Effector memory CD4-positive, alpha-beta T cell (primary cell): ENCODE results near the gene KIF7.

Experiments used
- DNase-seq, 3 donors: peaks; one replicate each; pipeline ENCODE4 v3.0.0-alpha.2; 2020
- H3K27ac ChIP-seq: 2 replicates; pipeline ENCODE4 v1.7.0; 2013; ENCODE audit warnings: mild to moderate bottlenecking, low read length, moderate library complexity; ENCODE audit not compliant: insufficient read depth, poor library complexity, severe bottlenecking
- H3K27me3 ChIP-seq: replicated peaks from 2 replicates; pipeline ENCODE4 v1.7.0; 2013; ENCODE audit warnings: mild to moderate bottlenecking, low read length; ENCODE audit not compliant: insufficient read depth, control insufficient read depth, poor library complexity, severe bottlenecking
- H3K36me3 ChIP-seq: 2 replicates; pipeline ENCODE4 v1.7.0; 2013; ENCODE audit warnings: mild to moderate bottlenecking, low read length, moderate library complexity; ENCODE audit not compliant: control insufficient read depth, insufficient read depth
- H3K4me1 ChIP-seq: 2 replicates; pipeline ENCODE4 v1.7.0; 2013; ENCODE audit warnings: low read length, mild to moderate bottlenecking; ENCODE audit not compliant: control insufficient read depth, insufficient read depth, poor library complexity, severe bottlenecking
- H3K4me3 ChIP-seq: 2 replicates; pipeline ENCODE4 v1.7.0; 2013; ENCODE audit warnings: low read length, low read depth, mild to moderate bottlenecking; ENCODE audit not compliant: insufficient read depth, poor library complexity, severe bottlenecking
- H3K9me3 ChIP-seq: 2 replicates; pipeline ENCODE4 v1.7.0; 2013; ENCODE audit warnings: mild to moderate bottlenecking, low read length, moderate library complexity; ENCODE audit not compliant: control insufficient read depth

The KIF7 gene

GRCh38 chr15:89632563-89633430 lies 22.5 kb downstream of the KIF7 start:
- Histone ChIP-seq H3K36me3 (no peaks in the 10 kb centered on the region), H3K27ac (no peak overlapping the region), H3K27me3 (no peaks in the 10 kb centered on the region), H3K4me1 (no peaks in the 10 kb centered on the region), H3K4me3 (no peak overlapping the region), H3K9me3 (no peaks in the 10 kb centered on the region)
- no peak for DNase-seq

- Histone ChIP-seq H3K4me3 (no peak overlapping the region), H3K36me3 (no peaks in the 10 kb centered on the region), H3K9me3 (no peaks in the 10 kb centered on the region), H3K27me3 (no peaks in the 10 kb centered on the region), H3K4me1 (no peaks in the 10 kb centered on the region), H3K27ac (no peak overlapping the region)
- DNase-seq: no peak
Measured at GRCh38 chr15:89631902-89632264, 23.4 kb downstream of the KIF7 start.

- Histone ChIP-seq H3K36me3 (no peaks in the 10 kb centered on the region), H3K4me1 (no peaks in the 10 kb centered on the region), H3K9me3 (no peaks in the 10 kb centered on the region), H3K27ac (no peak overlapping the region), H3K4me3 (no peak overlapping the region), H3K27me3 (no peaks in the 10 kb centered on the region)
- no peak for DNase-seq
Measured at GRCh38 chr15:89630974-89631901, 24.0 kb downstream of the KIF7 start.

- H3K4me3 ChIP-seq: no peak overlapping the region
- H3K27me3 ChIP-seq: no peaks in the 10 kb centered on the region
- no peaks in the 10 kb centered on the region for H3K36me3 ChIP-seq
- no peaks in the 10 kb centered on the region for H3K9me3 ChIP-seq
- H3K4me1 ChIP-seq: no peaks in the 10 kb centered on the region
- H3K27ac ChIP-seq: no peak overlapping the region
- DNase-seq: no peak
Measured at GRCh38 chr15:89630260-89630659, 25.0 kb downstream of the KIF7 start.

GRCh38 chr15:89629829-89630228 lies 25.4 kb downstream of the KIF7 start:
- Histone ChIP-seq H3K4me3 (no peak overlapping the region), H3K9me3 (no peaks in the 10 kb centered on the region), H3K27me3 (no peaks in the 10 kb centered on the region), H3K27ac (no peak overlapping the region), H3K4me1 (no peaks in the 10 kb centered on the region), H3K36me3 (no peaks in the 10 kb centered on the region)
- DNase-seq: no peak

- DNase-seq: no peak
- H3K27me3 ChIP-seq: no peaks in the 10 kb centered on the region
- no peaks in the 10 kb centered on the region for H3K9me3 ChIP-seq
- H3K4me1 ChIP-seq: no peaks in the 10 kb centered on the region
- H3K4me3 ChIP-seq: no peak overlapping the region
- H3K36me3 ChIP-seq: no peaks in the 10 kb centered on the region
- H3K27ac ChIP-seq: no peak overlapping the region
Measured at GRCh38 chr15:89628806-89629715, 26.2 kb downstream of the KIF7 start.

GRCh38 chr15:89628301-89628700 lies 27.0 kb downstream of the KIF7 start:
- H3K4me3 ChIP-seq: no peak overlapping the region
- H3K27ac ChIP-seq: no peak overlapping the region
- no peak for DNase-seq
- no peaks in the 10 kb centered on the region for H3K36me3 ChIP-seq
- no peaks in the 10 kb centered on the region for H3K27me3 ChIP-seq
- no peaks in the 10 kb centered on the region for H3K4me1 ChIP-seq
- H3K9me3 ChIP-seq: no peaks in the 10 kb centered on the region

GRCh38 chr15:89627256-89627970 lies 27.9 kb downstream of the KIF7 start:
- Histone ChIP-seq H3K27ac (no peak overlapping the region), H3K9me3 (no peaks in the 10 kb centered on the region), H3K27me3 (no peaks in the 10 kb centered on the region), H3K4me1 (no peaks in the 10 kb centered on the region), H3K4me3 (no peak overlapping the region), H3K36me3 (no peaks in the 10 kb centered on the region)
- DNase-seq: no peak

- no peak overlapping the region for H3K27ac ChIP-seq
- no peak overlapping the region for H3K4me3 ChIP-seq
- H3K27me3 ChIP-seq: no peaks in the 10 kb centered on the region
- H3K4me1 ChIP-seq: no peaks in the 10 kb centered on the region
- no peaks in the 10 kb centered on the region for H3K36me3 ChIP-seq
- no peak for DNase-seq
- H3K9me3 ChIP-seq: no peaks in the 10 kb centered on the region
Measured at GRCh38 chr15:89625716-89626115, 29.6 kb downstream of the KIF7 start.
